Fibroblast of lung (primary cell): Measurements from ENCODE around the gene BCAS1.

ENCODE experiments used
- CTCF ChIP-seq, 2 donors: IDR thresholded peaks in 1 of 2; conservative IDR thresholded peaks in 1 of 2; 1 replicate in 1 of 2; 2 replicates in 1 of 2; pipeline ENCODE4 v1.5.1; 2011 to 2012; ENCODE audit warnings: low read length in 2 of 2, control low read depth in 1 of 2, inconsistent platforms in 1 of 2, low read depth in 1 of 2, mild to moderate bottlenecking in 1 of 2
- EZH2 ChIP-seq: IDR thresholded peaks from 2 replicates; pipeline ENCODE4 v1.5.1; 2012; ENCODE audit warnings: low read length, control low read depth, mild to moderate bottlenecking; ENCODE audit errors: missing control alignments

GRCh38 chr20:53933232-53933846, 137.1 kb downstream of the BCAS1 start:
- TF ChIP-seq CTCF (conservative IDR thresholded peaks at IDR 0.05 in 1 of 2, IDR thresholded peaks at IDR 0.05 in 1 of 2; ENCODE audit: low read depth in 1 of 2, low read length in 2 of 2), result no peak
- TF ChIP-seq EZH2, result no peak
